Stimulated activated CD8-positive, alpha-beta memory T cell treated with anti-CD3 and anti-CD28 coated beads, Interleukin-15, amount 100 ng/mL, for 48 hours (primary cell): ENCODE data around the gene ABLIM2.

Experiments used
- DNase-seq, 2 donors: peaks; one replicate each; pipeline ENCODE4 v3.0.0-alpha.2; 2020; ENCODE audit warnings: low read depth in 2 of 2

ABLIM2 gene

GRCh38 chr4:8158710-8159536, at the start of gene ABLIM2:
ABLIM2 (minus strand) TSS chr4:8158813; CDS start chr4:8158689, 124 bp downstream.
- peak; percentile 99 for DNase-seq

DNA sequence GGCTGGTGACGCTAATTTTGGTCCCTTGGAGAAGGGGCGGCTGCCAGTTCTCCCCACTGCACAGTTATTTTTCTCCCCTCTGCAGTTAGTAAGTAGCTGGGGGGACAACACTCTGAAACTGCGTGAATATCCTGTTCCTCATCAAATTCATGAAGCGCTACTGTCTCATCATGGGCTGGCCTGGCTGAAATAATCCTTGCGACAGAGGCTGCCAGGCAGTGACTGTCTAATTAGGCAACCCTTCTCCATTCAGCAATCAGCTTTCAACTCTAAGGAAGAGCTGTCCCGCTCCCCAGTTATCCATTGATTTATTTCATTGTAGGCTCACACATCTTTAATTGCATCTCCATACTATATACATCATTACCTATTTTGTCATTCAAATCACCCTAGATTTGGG, 48.7 kb upstream of the ABLIM2 start:
- DNase-seq: no peak

DNA sequence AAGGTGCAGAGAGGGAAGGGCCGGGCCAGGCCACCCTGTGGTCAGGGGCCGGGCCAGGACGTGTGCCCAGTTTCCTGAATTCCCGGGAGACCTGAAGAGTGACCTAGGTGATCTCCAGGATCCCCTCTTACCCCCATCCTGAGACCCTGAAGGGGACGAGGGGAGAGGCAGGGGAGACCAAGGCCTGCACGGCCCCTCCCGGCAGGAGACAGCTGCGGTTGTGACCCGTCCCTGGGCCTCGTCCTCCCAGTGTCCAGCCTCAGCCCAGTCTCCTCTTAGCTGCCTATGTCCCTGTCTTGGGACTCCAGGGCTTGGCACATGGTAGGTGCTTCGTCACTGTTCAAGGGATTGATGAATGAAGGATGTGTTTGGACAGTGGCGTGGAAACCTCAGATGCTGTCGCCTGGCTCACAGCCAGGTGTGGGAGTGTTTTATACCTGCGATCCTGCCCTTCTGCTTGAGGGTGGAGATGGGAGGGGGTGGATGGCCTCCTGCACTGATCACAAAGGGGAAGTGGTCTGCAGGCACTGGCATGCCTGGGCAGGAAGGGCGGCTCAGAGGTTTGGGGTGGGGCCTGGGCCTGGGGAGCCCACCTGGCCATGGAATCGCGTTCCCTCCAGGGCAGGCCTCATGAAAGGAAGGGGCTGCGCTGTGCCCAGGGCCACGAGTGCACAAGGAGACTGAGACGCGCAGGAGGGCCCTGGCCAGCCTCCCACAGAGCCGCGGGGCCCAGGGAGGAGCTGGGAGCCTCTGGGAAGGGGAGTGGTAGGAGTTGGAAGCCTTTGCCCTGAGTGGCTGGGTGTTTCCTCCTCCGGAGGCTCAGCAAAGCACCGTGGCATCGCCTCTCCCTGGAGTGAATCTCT, 47.4 kb upstream of the ABLIM2 start:
- no peak for DNase-seq

DNA sequence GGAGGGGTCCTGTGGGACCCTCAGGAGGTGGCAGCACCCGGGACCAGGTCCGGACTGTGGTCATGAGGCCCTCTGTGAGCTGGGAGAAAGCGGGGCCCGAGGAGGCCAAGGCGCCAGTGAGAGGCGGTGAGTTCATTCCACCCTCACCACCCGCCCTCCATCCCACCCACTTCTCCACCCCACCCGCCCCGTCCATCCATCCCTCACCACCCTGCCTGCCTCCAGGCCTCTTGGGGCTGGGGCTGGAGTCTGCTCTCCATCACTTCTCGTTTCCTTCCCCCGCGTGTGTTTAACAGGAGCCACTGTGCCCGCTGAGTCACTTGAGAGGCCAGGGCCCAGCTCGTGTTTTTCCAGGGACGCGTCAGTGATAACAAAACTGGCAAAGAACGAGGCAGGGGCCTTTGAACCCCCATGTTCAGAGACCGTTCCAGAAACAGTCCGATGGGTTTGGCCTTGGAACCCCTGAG, 46.7 kb upstream of the ABLIM2 start:
- no peak for DNase-seq

- no peak for DNase-seq
Measured at GRCh38 chr4:8204576-8205227, 46.1 kb upstream of the ABLIM2 start.

DNA sequence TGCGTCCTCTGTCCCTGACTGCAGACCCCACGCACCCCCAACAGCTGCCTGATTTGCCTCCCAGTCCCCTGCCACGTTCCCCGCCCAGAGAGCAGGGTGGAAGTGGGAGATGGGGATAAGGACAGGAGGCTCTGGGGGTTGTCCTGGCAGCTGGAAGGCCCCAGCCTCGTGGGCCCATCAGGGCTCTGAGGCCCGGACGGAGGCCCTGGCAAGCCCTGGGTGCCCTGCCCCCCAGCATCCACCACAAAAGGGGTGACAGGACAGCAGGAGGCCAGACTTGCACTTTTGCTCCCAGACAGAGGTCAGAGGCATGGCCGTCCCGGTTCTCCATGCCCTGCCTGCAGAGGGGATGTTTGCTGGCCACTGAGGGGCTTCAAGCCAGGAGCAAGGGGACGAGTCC, 45.2 kb upstream of the ABLIM2 start:
- no peak for DNase-seq

DNA sequence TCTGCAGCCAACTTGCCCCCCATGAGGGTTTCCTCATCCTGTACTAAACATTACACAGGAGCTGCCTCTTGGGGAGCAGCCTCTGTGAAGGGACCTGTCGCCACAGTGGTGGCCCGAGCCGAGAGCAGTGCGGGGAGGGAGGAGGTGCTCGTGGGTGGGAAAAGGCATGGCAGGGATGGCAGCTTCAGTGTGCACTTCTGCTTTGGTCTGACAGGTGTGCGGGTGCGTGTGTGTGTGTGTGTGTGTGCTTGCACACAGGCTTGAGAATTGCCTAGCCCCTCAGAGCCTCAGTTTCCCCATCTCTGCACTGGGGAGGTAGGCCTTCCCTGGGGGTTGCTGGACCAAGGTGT, 44.4 kb upstream of the ABLIM2 start:
- DNase-seq: no peak

DNA sequence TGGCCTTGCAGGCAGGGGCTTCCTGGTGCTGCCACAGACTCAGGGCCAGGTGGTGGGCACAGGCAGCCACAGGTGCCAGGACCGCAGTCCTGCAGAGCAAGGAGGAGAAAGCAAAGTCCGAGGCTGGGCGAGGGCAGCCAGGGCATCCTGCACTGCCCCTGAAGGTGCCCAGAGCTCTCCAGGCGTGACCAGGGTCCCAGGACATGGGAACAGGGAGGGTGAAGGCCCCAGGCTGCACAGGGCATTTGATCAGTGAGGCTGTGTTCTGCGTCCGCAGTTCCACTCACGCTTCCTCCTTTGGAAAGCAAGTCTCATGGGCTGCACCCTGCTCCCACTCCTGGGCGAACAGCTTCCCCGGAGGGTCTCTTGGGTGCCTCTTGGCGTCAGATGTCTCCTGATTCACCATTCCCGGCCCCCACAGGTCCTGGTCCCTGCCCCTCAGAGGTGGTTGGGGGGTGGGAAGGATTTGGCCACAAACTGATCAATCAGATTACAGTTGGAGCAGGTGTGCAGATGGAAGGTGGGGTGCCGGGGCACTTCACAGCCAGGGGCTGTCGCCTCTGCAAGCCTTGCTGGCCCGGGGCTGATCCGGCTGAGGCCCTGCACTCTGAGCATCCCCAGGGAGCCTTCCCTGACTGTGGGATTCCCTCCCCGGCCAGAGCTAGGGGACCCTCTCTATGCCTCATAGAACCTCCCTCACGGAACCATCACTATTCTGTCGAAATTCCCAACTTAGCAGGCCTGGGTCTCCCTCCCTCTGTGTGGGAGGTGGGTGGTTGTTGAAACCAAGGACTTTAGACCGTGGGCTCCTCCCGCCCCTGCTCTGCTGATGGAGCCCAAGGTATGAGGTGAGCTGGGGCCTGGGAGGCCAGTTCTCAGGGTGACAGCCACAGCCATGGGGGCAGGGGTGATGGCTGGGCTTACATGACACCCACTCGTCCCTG, 43.8 kb upstream of the ABLIM2 start:
- DNase-seq: no peak

GRCh38 chr4:8201321-8201781, 42.7 kb upstream of the ABLIM2 start:
- DNase-seq: peak in 1 of 2 donors; percentile 28

DNA sequence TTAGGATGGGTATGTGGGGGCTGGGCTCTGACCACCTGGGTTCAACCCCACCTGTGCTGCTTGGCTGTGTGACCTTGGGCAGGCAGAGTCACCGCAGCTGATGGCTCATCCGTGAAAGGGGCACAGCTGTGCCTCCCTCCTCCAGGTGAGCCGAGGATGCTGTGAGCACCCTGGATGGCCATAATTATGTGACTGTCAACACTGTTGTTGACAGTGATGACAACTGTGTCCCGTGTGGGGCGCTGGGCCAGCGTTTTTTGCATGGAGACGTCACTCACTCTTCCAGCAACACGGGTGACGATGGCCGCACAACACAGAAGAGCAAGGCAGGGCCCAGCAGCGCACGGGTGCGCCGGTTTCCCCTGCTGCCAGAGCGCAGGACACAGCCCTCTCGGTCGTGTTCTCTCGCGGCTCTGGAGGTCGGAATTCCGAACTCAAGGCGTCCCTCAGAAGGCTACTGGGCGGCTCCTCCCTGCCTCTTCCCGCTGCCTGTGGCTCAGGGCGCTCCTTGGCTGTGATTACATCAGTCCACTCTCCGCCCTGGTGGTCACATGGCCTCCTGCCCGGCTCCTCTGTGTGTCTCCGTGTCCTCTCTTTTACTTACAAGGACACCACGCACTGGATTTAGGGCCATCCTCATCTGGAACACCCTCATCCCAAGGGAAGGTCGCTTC, 41.8 kb upstream of the ABLIM2 start:
- DNase-seq: no peak

- DNase-seq: no peak
Measured at GRCh38 chr4:8199594-8200301, 41.1 kb upstream of the ABLIM2 start.

- DNase-seq: peak; percentile 41 to 45
Measured at GRCh38 chr4:8198906-8199593, 40.4 kb upstream of the ABLIM2 start, which contains the start of gene SH3TC1. SH3TC1 (plus strand) TSS chr4:8199290; CDS start chr4:8205195, 5,905 bp downstream.

- DNase-seq: no peak
Measured at GRCh38 chr4:8198206-8198905, 39.7 kb upstream of the ABLIM2 start.

- DNase-seq: no peak
Measured at GRCh38 chr4:8197521-8197920, 38.9 kb upstream of the ABLIM2 start.

GRCh38 chr4:8195841-8196458, 37.3 kb upstream of the ABLIM2 start:
- no peak for DNase-seq

- DNase-seq: no peak
Measured at GRCh38 chr4:8195431-8195830, 36.8 kb upstream of the ABLIM2 start.

- no peak for DNase-seq
Measured at GRCh38 chr4:8194306-8195242, 36.0 kb upstream of the ABLIM2 start.
